HG03108 (cell line): ENCODE results near the gene FMNL2.
A peak's percentile ranks its signal among the peaks of the same experiment; 100 is the strongest.
"Not testable (repeated sequence)": the region's sequence is repeated elsewhere in the genome, so short reads cannot be mapped to it uniquely, and the experiment has no call there.

Experiments used
- ATAC-seq: cut with Tn5 transposase; IDR thresholded peaks from one replicate; pipeline ENCODE4 v1.9.1; 2021; ENCODE audit warnings: moderate library complexity; ENCODE audit not compliant: unreplicated experiment

Gene FMNL2

GRCh38 chr2:152335016-152335725 is at the start of gene FMNL2:
Gene FMNL2 (plus strand): TSS chr2:152335174.
- ATAC-seq: peak; percentile 81

- no peak for ATAC-seq
Measured at GRCh38 chr2:152292991-152293390, 42.0 kb upstream of the FMNL2 start.

GRCh38 chr2:152297715-152298114 is 37.3 kb upstream of the FMNL2 start:
- no peak for ATAC-seq

GRCh38 chr2:152298754-152299153 is 36.2 kb upstream of the FMNL2 start:
- no peak for ATAC-seq

- ATAC-seq: no peak
Measured at GRCh38 chr2:152301131-152301530, 33.8 kb upstream of the FMNL2 start.

GRCh38 chr2:152303951-152304350 is 31.0 kb upstream of the FMNL2 start:
- ATAC-seq: no peak

GRCh38 chr2:152304836-152305235 is 30.1 kb upstream of the FMNL2 start:
- no peak for ATAC-seq

- no peak for ATAC-seq
Measured at GRCh38 chr2:152307863-152308262, 27.1 kb upstream of the FMNL2 start.

GRCh38 chr2:152309352-152310214 is 25.4 kb upstream of the FMNL2 start:
- ATAC-seq: no peak

- ATAC-seq: no peak
Measured at GRCh38 chr2:152319822-152320570, 15.0 kb upstream of the FMNL2 start.

GRCh38 chr2:152320814-152321213 is 14.2 kb upstream of the FMNL2 start:
- no peak for ATAC-seq

- no peak for ATAC-seq
Measured at GRCh38 chr2:152322222-152322621, 12.8 kb upstream of the FMNL2 start.

GRCh38 chr2:152325126-152325525 is 9.8 kb upstream of the FMNL2 start:
- ATAC-seq: not testable (repeated sequence)

GRCh38 chr2:152326710-152327109 is 8.3 kb upstream of the FMNL2 start:
- ATAC-seq: no peak

- ATAC-seq: no peak
Measured at GRCh38 chr2:152328013-152328412, 7.0 kb upstream of the FMNL2 start.

GRCh38 chr2:152330235-152330866 is 4.6 kb upstream of the FMNL2 start:
- no peak for ATAC-seq

- no peak for ATAC-seq
Measured at GRCh38 chr2:152334701-152335015, 316 bp upstream of the FMNL2 start.

GRCh38 chr2:152335726-152336118 is 748 bp downstream of the FMNL2 start:
- no peak for ATAC-seq

GRCh38 chr2:152336119-152336853 is 1.3 kb downstream of the FMNL2 start:
- ATAC-seq: no peak

GRCh38 chr2:152336854-152337510 is 2.0 kb downstream of the FMNL2 start:
- no peak for ATAC-seq
